H9 (cell line): Measurements from ENCODE around the gene TBC1D4. TPM values are rescaled to one million over a fixed set of nuclear protein-coding genes. Genes with fewer than 3 reads are reported as not detected.

Experiments used
- DNase-seq: peaks from one replicate; pipeline ENCODE4 v3.0.0-alpha.2; 2017
- H2AFZ ChIP-seq: one replicate; pipeline ENCODE4 v1.6.1; 2013; ENCODE audit warnings: mild to moderate bottlenecking, low read length, control low read depth, moderate library complexity
- H2AK5ac ChIP-seq: 2 replicates; pipeline ENCODE4 v1.6.1; 2013; ENCODE audit warnings: low read length, control low read depth, mixed read lengths; ENCODE audit not compliant: insufficient read length
- H2BK120ac ChIP-seq: one replicate; pipeline ENCODE4 v1.6.1; 2013; ENCODE audit warnings: low read depth, mild to moderate bottlenecking, low read length, control low read depth, inconsistent platforms; ENCODE audit not compliant: poor library complexity, severe bottlenecking
- H2BK12ac ChIP-seq: 2 replicates; pipeline ENCODE4 v1.6.1; 2013; ENCODE audit warnings: low read length, control low read depth, mixed read lengths, low read depth; ENCODE audit not compliant: insufficient read length
- H2BK15ac ChIP-seq: 2 replicates; pipeline ENCODE4 v1.6.1; 2013; ENCODE audit warnings: low read depth, low read length, control low read depth
- H2BK20ac ChIP-seq: one replicate; pipeline ENCODE4 v1.6.1; 2013; ENCODE audit warnings: low read depth, mild to moderate bottlenecking, low read length, control low read depth, inconsistent platforms; ENCODE audit not compliant: poor library complexity, severe bottlenecking
- H2BK5ac ChIP-seq: 2 replicates; pipeline ENCODE4 v1.6.1; 2013; ENCODE audit warnings: low read length, control low read depth, mixed read lengths; ENCODE audit not compliant: insufficient read length
- H3K14ac ChIP-seq: 2 replicates; pipeline ENCODE4 v1.6.1; 2013; ENCODE audit warnings: low read length, control low read depth; ENCODE audit not compliant: insufficient read depth
- H3K18ac ChIP-seq: 2 replicates; pipeline ENCODE4 v1.6.1; 2013; ENCODE audit warnings: low read depth, mild to moderate bottlenecking, mixed read lengths, low read length, control low read depth; ENCODE audit not compliant: insufficient read length
- H3K23ac ChIP-seq: 2 replicates; pipeline ENCODE4 v1.6.1; 2013; ENCODE audit warnings: low read length, control low read depth, mixed read lengths, low read depth; ENCODE audit not compliant: insufficient read length
- H3K23me2 ChIP-seq: 2 replicates; pipeline ENCODE4 v1.6.1; 2013; ENCODE audit warnings: low read depth, mild to moderate bottlenecking, mixed read lengths, low read length, control low read depth; ENCODE audit not compliant: insufficient read length, poor library complexity, severe bottlenecking
- H3K27ac ChIP-seq: 2 replicates; pipeline ENCODE4 v1.5.1; 2013; ENCODE audit warnings: low read length, control low read depth, mixed read lengths, low read depth; ENCODE audit not compliant: insufficient read length
- H3K27me3 ChIP-seq: 2 replicates; pipeline ENCODE4 v1.6.1; 2013; ENCODE audit warnings: low read length, control low read depth, inconsistent platforms; ENCODE audit not compliant: insufficient read depth
- H3K4ac ChIP-seq: 2 replicates; pipeline ENCODE4 v1.6.1; 2013; ENCODE audit warnings: low read depth, mild to moderate bottlenecking, control low read depth, inconsistent platforms, low read length, moderate library complexity
- H3K4me1 ChIP-seq: 2 replicates; pipeline ENCODE4 v1.6.1; 2013; ENCODE audit warnings: low read length, control low read depth, inconsistent platforms; ENCODE audit not compliant: insufficient read depth
- H3K4me2 ChIP-seq: 2 replicates; pipeline ENCODE4 v1.6.1; 2013; ENCODE audit warnings: low read length, control low read depth, mixed read lengths; ENCODE audit not compliant: insufficient read length, insufficient read depth
- H3K56ac ChIP-seq: 2 replicates; pipeline ENCODE4 v1.6.1; 2013; ENCODE audit warnings: low read depth, mild to moderate bottlenecking, mixed read lengths, low read length, control low read depth; ENCODE audit not compliant: insufficient read length
- H3K79me1 ChIP-seq: 2 replicates; pipeline ENCODE4 v1.6.1; 2013; ENCODE audit warnings: low read depth, mild to moderate bottlenecking, moderate library complexity, low read length, control low read depth, inconsistent platforms; ENCODE audit not compliant: insufficient read depth, poor library complexity, severe bottlenecking
- H3K79me2 ChIP-seq: 2 replicates; pipeline ENCODE4 v1.6.1; 2013; ENCODE audit warnings: low read length, control low read depth, inconsistent platforms; ENCODE audit not compliant: insufficient read depth
- H3K9ac ChIP-seq: 2 replicates; pipeline ENCODE4 v1.6.1; 2013; ENCODE audit warnings: low read length, control low read depth, mixed read lengths; ENCODE audit not compliant: insufficient read length; ENCODE audit errors: extremely low read depth
- H3K9me3 ChIP-seq: one replicate; pipeline ENCODE4 v1.6.1; 2013; ENCODE audit warnings: low read depth, low read length, inconsistent platforms; ENCODE audit not compliant: control insufficient read depth
- H3T11ph ChIP-seq: one replicate; pipeline ENCODE4 v1.6.1; 2013; ENCODE audit warnings: mild to moderate bottlenecking, low read length, control low read depth, inconsistent platforms
- H4K20me1 ChIP-seq: one replicate; pipeline ENCODE4 v1.6.1; 2013; ENCODE audit not compliant: control insufficient read depth, insufficient read length, insufficient read depth
- H4K5ac ChIP-seq: 2 replicates; pipeline ENCODE4 v1.6.1; 2013; ENCODE audit warnings: low read depth, mild to moderate bottlenecking, mixed read lengths, low read length, control low read depth; ENCODE audit not compliant: insufficient read length
- H4K8ac ChIP-seq: replicated peaks from 2 replicates; pipeline ENCODE4 v1.6.1; 2013; ENCODE audit warnings: low read length, control low read depth, mixed read lengths, low read depth; ENCODE audit not compliant: insufficient read length
- H4K91ac ChIP-seq: 2 replicates; pipeline ENCODE4 v1.6.1; 2013; ENCODE audit warnings: low read depth, mild to moderate bottlenecking, moderate library complexity, mixed read lengths, low read length, control low read depth; ENCODE audit not compliant: insufficient read length
- H3K27ac Mint-ChIP-seq, 3 experiments: 2 replicates in 2 of 3; 3 replicates in 1 of 3; pipeline ENCODE4 v1.8.0; 2020 to 2021; ENCODE audit warnings: mixed read lengths in 3 of 3, mild to moderate bottlenecking in 1 of 3, moderate library complexity in 1 of 3
- H3K27me3 Mint-ChIP-seq: 2 replicates; pipeline ENCODE4 v1.8.0; 2021; ENCODE audit warnings: low read depth, mild to moderate bottlenecking, moderate library complexity, mixed read lengths
- H3K36me3 Mint-ChIP-seq, 3 experiments: 2 replicates in 2 of 3; 3 replicates in 1 of 3; pipeline ENCODE4 v1.8.0; 2020 to 2021; ENCODE audit warnings: low read depth in 3 of 3, mixed read lengths in 3 of 3; ENCODE audit not compliant: insufficient read depth in 1 of 3
- H3K4me1 Mint-ChIP-seq, 2 experiments: 2 replicates each; pipeline ENCODE4 v1.8.0; 2020; ENCODE audit warnings: mixed read lengths in 2 of 2
- H3K4me3 Mint-ChIP-seq, 2 experiments: 2 replicates in 1 of 2; 3 replicates in 1 of 2; pipeline ENCODE4 v1.8.0; 2020 to 2021; ENCODE audit warnings: mild to moderate bottlenecking in 2 of 2, mixed read lengths in 2 of 2, moderate library complexity in 1 of 2
- H3K9me3 Mint-ChIP-seq, 2 experiments: 2 replicates in 1 of 2; 3 replicates in 1 of 2; pipeline ENCODE4 v1.8.0; 2020; ENCODE audit warnings: mild to moderate bottlenecking in 2 of 2, mixed read lengths in 2 of 2, moderate library complexity in 1 of 2
- WGBS: extraction: QIAGEN DNeasy Blood & Tissue Kit; methylation state at CpG from one replicate; pipeline ENCODE4 v1.1.7; 2013; ENCODE audit warnings: missing lambda C conversion rate, low lambda C conversion rate, mixed read lengths; ENCODE audit not compliant: insufficient read length; ENCODE audit errors: extremely low coverage; 5-methylcytosine and 5-hydroxymethylcytosine counted together
- total RNA-seq: library from RNA; stranded (reverse); gene quantifications from 2 replicates; pipeline ENCODE4 v1.2.1, GENCODE V29; 2021
- TF ChIP-seq, protein P1 (sequence below): fragments of 200-600 bp; sonication (generic); conservative IDR thresholded peaks from 3 replicates; pipeline ENCODE4 v1.8.0; 2021; ENCODE audit warnings: antibody characterized with exemption, mild to moderate bottlenecking

Gene TBC1D4
- total RNA-seq, 1 experiment from 2014 or later, result 10.5 TPM

GRCh38 chr13:75415694-75416093 lies 66.3 kb downstream of the TBC1D4 start:
- no peak overlapping the region for H2BK5ac ChIP-seq
- H3K27ac ChIP-seq, result no peak overlapping the region
- H4K5ac ChIP-seq, result no peak overlapping the region
- no peak overlapping the region for H2BK15ac ChIP-seq
- H3K4me3 Mint-ChIP-seq, result no peak overlapping the region
- no peak overlapping the region for H2AFZ ChIP-seq
- H3K27me3 Mint-ChIP-seq, result no peaks in the 10 kb centered on the region
- H3K9me3 ChIP-seq, result no peaks in the 10 kb centered on the region
- no peak overlapping the region for H3K23ac ChIP-seq
- no peak overlapping the region for H3T11ph ChIP-seq
- peaks cover 0 to 6% of the 10 kb centered on the region in 2 experiments; a peak in 2 of 4 replicates for H3K4me1 Mint-ChIP-seq
- TF ChIP-seq, protein P1, sequence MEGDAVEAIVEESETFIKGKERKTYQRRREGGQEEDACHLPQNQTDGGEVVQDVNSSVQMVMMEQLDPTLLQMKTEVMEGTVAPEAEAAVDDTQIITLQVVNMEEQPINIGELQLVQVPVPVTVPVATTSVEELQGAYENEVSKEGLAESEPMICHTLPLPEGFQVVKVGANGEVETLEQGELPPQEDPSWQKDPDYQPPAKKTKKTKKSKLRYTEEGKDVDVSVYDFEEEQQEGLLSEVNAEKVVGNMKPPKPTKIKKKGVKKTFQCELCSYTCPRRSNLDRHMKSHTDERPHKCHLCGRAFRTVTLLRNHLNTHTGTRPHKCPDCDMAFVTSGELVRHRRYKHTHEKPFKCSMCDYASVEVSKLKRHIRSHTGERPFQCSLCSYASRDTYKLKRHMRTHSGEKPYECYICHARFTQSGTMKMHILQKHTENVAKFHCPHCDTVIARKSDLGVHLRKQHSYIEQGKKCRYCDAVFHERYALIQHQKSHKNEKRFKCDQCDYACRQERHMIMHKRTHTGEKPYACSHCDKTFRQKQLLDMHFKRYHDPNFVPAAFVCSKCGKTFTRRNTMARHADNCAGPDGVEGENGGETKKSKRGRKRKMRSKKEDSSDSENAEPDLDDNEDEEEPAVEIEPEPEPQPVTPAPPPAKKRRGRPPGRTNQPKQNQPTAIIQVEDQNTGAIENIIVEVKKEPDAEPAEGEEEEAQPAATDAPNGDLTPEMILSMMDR, result no peak
- H3K4me1 ChIP-seq, result no peaks in the 10 kb centered on the region
- WGBS, result no CpG with 5 or more reads among the region's 1 CpG
- no peaks in the 10 kb centered on the region; a peak in 1 of 7 replicates for H3K36me3 Mint-ChIP-seq
- H3K27ac Mint-ChIP-seq, result no peak overlapping the region
- H3K79me2 ChIP-seq, result no peaks in the 10 kb centered on the region
- DNase-seq, result no peak
- no peak overlapping the region for H4K91ac ChIP-seq
- H3K9ac ChIP-seq, result no peak overlapping the region
- H3K56ac ChIP-seq, result no peak overlapping the region
- H3K14ac ChIP-seq, result no peak overlapping the region
- H2BK12ac ChIP-seq, result no peak overlapping the region
- H3K79me1 ChIP-seq, result peaks cover 8% of the 10 kb centered on the region
- H3K4ac ChIP-seq, result no peak overlapping the region
- H3K18ac ChIP-seq, result no peak overlapping the region
- no peak overlapping the region for H4K8ac ChIP-seq
- no peak overlapping the region for H2AK5ac ChIP-seq
- no peaks in the 10 kb centered on the region for H3K23me2 ChIP-seq
- no peak overlapping the region for H2BK20ac ChIP-seq
- H4K20me1 ChIP-seq, result no peaks in the 10 kb centered on the region
- H3K9me3 Mint-ChIP-seq, result no peaks in the 10 kb centered on the region
- H3K27me3 ChIP-seq, result no peaks in the 10 kb centered on the region
- H2BK120ac ChIP-seq, result no peak overlapping the region
- no peak overlapping the region for H3K4me2 ChIP-seq
